ENCODE results near the gene SENP7. TPM values are rescaled to one million over a fixed set of nuclear protein-coding genes. Genes with fewer than 3 reads are reported as not detected.
"Not testable (repeated sequence)": the region's sequence is repeated elsewhere in the genome, so short reads cannot be mapped to it uniquely, and the experiment has no call there.

SENP7 gene
- total RNA-seq, 2 donors from 2014 or later, result 23.7 to 55.1 TPM

GRCh38 chr3:101461451-101461850 is 51.6 kb downstream of the SENP7 start:
- H3K36me3 ChIP-seq, result no peaks in the 10 kb centered on the region
- ATAC-seq (ENCODE audit: insufficient number of reproducible peaks, low FRiP score, low read depth), result no peak

GRCh38 chr3:101458387-101458786 is 54.6 kb downstream of the SENP7 start:
- ATAC-seq (ENCODE audit: insufficient number of reproducible peaks, low FRiP score, low read depth) (no peak), DNase-seq (ENCODE audit: low spot score) (no peak)
- H3K27me3 ChIP-seq (replicated peaks; ENCODE audit: insufficient read depth), result no peaks in the 10 kb centered on the region
- no peak overlapping the region for H3K27ac ChIP-seq
- H3K9me3 ChIP-seq, result no peaks in the 10 kb centered on the region
- H3K4me3 ChIP-seq, result no peak overlapping the region
- H3K4me1 ChIP-seq (ENCODE audit: control insufficient read depth in 1 of 2, low read depth in 2 of 2), result no peaks in the 10 kb centered on the region
- no peak for TF ChIP-seq CTCF (IDR thresholded peaks at IDR 0.05)
- peaks cover 5% of the 10 kb centered on the region for H3K36me3 ChIP-seq

More at GRCh38 chr3:101461451-101461850, 51.6 kb downstream of the SENP7 start:
- Histone ChIP-seq H3K27me3 (replicated peaks; ENCODE audit: insufficient read depth) (no peaks in the 10 kb centered on the region), H3K4me1 (ENCODE audit: control insufficient read depth in 1 of 2, low read depth in 2 of 2) (no peaks in the 10 kb centered on the region), H3K27ac (no peak overlapping the region), H3K9me3 (no peaks in the 10 kb centered on the region), H3K4me3 (no peak overlapping the region)
- TF ChIP-seq CTCF (IDR thresholded peaks at IDR 0.05), result no peak
- DNase-seq (ENCODE audit: low spot score), result no peak

- Histone ChIP-seq H3K4me1 (ENCODE audit: control insufficient read depth in 1 of 2, low read depth in 2 of 2) (no peaks in the 10 kb centered on the region), H3K27me3 (replicated peaks; ENCODE audit: insufficient read depth) (no peaks in the 10 kb centered on the region), H3K27ac (no peak overlapping the region), H3K36me3 (peaks cover 5% of the 10 kb centered on the region), H3K4me3 (no peak overlapping the region), H3K9me3 (no peaks in the 10 kb centered on the region)
- TF ChIP-seq CTCF (IDR thresholded peaks at IDR 0.05), result no peak
- DNase-seq (ENCODE audit: low spot score) (no peak), ATAC-seq (ENCODE audit: insufficient number of reproducible peaks, low FRiP score, low read depth) (no peak)
Measured at GRCh38 chr3:101454629-101455028, 58.4 kb downstream of the SENP7 start.

- DNase-seq (ENCODE audit: low spot score), result no peak
- Histone ChIP-seq H3K27ac (no peak overlapping the region), H3K27me3 (replicated peaks; ENCODE audit: insufficient read depth) (no peaks in the 10 kb centered on the region), H3K4me1 (ENCODE audit: control insufficient read depth in 1 of 2, low read depth in 2 of 2) (no peaks in the 10 kb centered on the region), H3K9me3 (no peaks in the 10 kb centered on the region), H3K36me3 (peaks cover 5% of the 10 kb centered on the region), H3K4me3 (no peak overlapping the region)
- ATAC-seq (ENCODE audit: insufficient number of reproducible peaks, low FRiP score, low read depth), result no peak
- TF ChIP-seq CTCF (IDR thresholded peaks at IDR 0.05), result no peak
Measured at GRCh38 chr3:101453961-101454360, 59.1 kb downstream of the SENP7 start.

GRCh38 chr3:101438641-101439040 is 74.4 kb downstream of the SENP7 start:
- not testable (repeated sequence) for H3K4me1 ChIP-seq (ENCODE audit: control insufficient read depth in 1 of 2, low read depth in 2 of 2); DNase-seq (ENCODE audit: low spot score); ATAC-seq (ENCODE audit: insufficient number of reproducible peaks, low FRiP score, low read depth)

GRCh38 chr3:101433652-101434051 is 79.4 kb downstream of the SENP7 start:
- TF ChIP-seq CTCF (IDR thresholded peaks at IDR 0.05), result no peak
- H3K4me3 ChIP-seq, result no peak overlapping the region
- peaks cover 10% of the 10 kb centered on the region for H3K9me3 ChIP-seq
- DNase-seq (ENCODE audit: low spot score) (no peak), ATAC-seq (ENCODE audit: insufficient number of reproducible peaks, low FRiP score, low read depth) (no peak)
- no peaks in the 10 kb centered on the region for H3K4me1 ChIP-seq (ENCODE audit: control insufficient read depth in 1 of 2, low read depth in 2 of 2)
- no peaks in the 10 kb centered on the region for H3K27me3 ChIP-seq (replicated peaks; ENCODE audit: insufficient read depth)
- no peak overlapping the region for H3K27ac ChIP-seq
- H3K36me3 ChIP-seq, result no peaks in the 10 kb centered on the region

More at GRCh38 chr3:101438641-101439040, 74.4 kb downstream of the SENP7 start:
- not testable (repeated sequence) for H3K36me3 ChIP-seq; H3K27me3 ChIP-seq (replicated peaks; ENCODE audit: insufficient read depth); H3K9me3 ChIP-seq; H3K27ac ChIP-seq; H3K4me3 ChIP-seq
